HEK293 (cell line): Measurements from ENCODE around the gene GP1BB.

ENCODE experiments used
- GLIS2 ChIP-seq: fragments of 450-650 bp; formaldehyde crosslinking; IDR thresholded peaks from 2 replicates; pipeline ENCODE4 v1.5.1; 2016; ENCODE audit warnings: missing biosample characterization, missing genetic modification characterization
- KLF1 ChIP-seq: fragments of 450-650 bp; formaldehyde crosslinking; IDR thresholded peaks from 2 replicates; pipeline ENCODE4 v1.5.1; 2016; ENCODE audit warnings: missing biosample characterization, missing genetic modification characterization
- PATZ1 ChIP-seq: fragments of 450-650 bp; formaldehyde crosslinking; IDR thresholded peaks from 2 replicates; pipeline ENCODE4 v1.5.1; 2016; ENCODE audit warnings: missing biosample characterization, missing genetic modification characterization
- PRDM10 ChIP-seq: fragments of 450-650 bp; formaldehyde crosslinking; IDR thresholded peaks from 2 replicates; pipeline ENCODE4 v1.5.1; 2016; ENCODE audit warnings: missing biosample characterization, missing genetic modification characterization
- SP2 ChIP-seq: fragments of 450-650 bp; formaldehyde crosslinking; IDR thresholded peaks from 2 replicates; pipeline ENCODE4 v1.5.1; 2016; ENCODE audit warnings: missing biosample characterization, missing genetic modification characterization
- WT1 ChIP-seq: fragments of 450-650 bp; formaldehyde crosslinking; IDR thresholded peaks from 2 replicates; pipeline ENCODE4 v1.5.1; 2016; ENCODE audit warnings: missing biosample characterization, missing genetic modification characterization
- ZBTB10 ChIP-seq: fragments of 450-650 bp; formaldehyde crosslinking; IDR thresholded peaks from 2 replicates; pipeline ENCODE4 v1.5.1; 2016; ENCODE audit warnings: missing biosample characterization, missing genetic modification characterization
- ZBTB20 ChIP-seq: fragments of 450-650 bp; formaldehyde crosslinking; IDR thresholded peaks from 2 replicates; pipeline ENCODE4 v1.5.1; 2016; ENCODE audit warnings: missing biosample characterization, missing genetic modification characterization
- ZBTB21 ChIP-seq: fragments of 450-650 bp; formaldehyde crosslinking; IDR thresholded peaks from 2 replicates; pipeline ENCODE4 v1.5.1; 2017; ENCODE audit warnings: missing biosample characterization, missing genetic modification characterization
- ZBTB7A ChIP-seq: fragments of 450-650 bp; formaldehyde crosslinking; IDR thresholded peaks from 2 replicates; pipeline ENCODE4 v1.5.1; 2016; ENCODE audit warnings: low read depth, missing biosample characterization, missing genetic modification characterization
- ZIC2 ChIP-seq: fragments of 450-650 bp; formaldehyde crosslinking; IDR thresholded peaks from 2 replicates; pipeline ENCODE4 v1.5.1; 2016; ENCODE audit warnings: missing biosample characterization, missing genetic modification characterization
- ZNF10 ChIP-seq: fragments of 450-650 bp; formaldehyde crosslinking; IDR thresholded peaks from 2 replicates; pipeline ENCODE4 v1.5.1; 2017; ENCODE audit warnings: missing biosample characterization, missing genetic modification characterization
- ZNF148 ChIP-seq: fragments of 450-650 bp; formaldehyde crosslinking; IDR thresholded peaks from 2 replicates; pipeline ENCODE4 v1.5.0; 2017; ENCODE audit warnings: missing biosample characterization, missing genetic modification characterization, borderline replicate concordance
- ZNF202 ChIP-seq: fragments of 450-650 bp; formaldehyde crosslinking; IDR thresholded peaks from 2 replicates; pipeline ENCODE4 v1.5.1; 2016; ENCODE audit warnings: missing biosample characterization, missing genetic modification characterization, borderline replicate concordance
- ZNF214 ChIP-seq: fragments of 450-650 bp; formaldehyde crosslinking; IDR thresholded peaks from 2 replicates; pipeline ENCODE4 v1.5.1; 2017; ENCODE audit warnings: missing biosample characterization, mild to moderate bottlenecking, missing genetic modification characterization, borderline replicate concordance
- ZNF529 ChIP-seq: fragments of 450-650 bp; formaldehyde crosslinking; IDR thresholded peaks from 2 replicates; pipeline ENCODE4 v1.5.1; 2017; ENCODE audit warnings: missing genetic modification characterization, missing biosample characterization; ENCODE audit not compliant: insufficient replicate concordance
- ZNF623 ChIP-seq: fragments of 450-650 bp; formaldehyde crosslinking; IDR thresholded peaks from 2 replicates; pipeline ENCODE4 v1.5.1; 2016; ENCODE audit warnings: missing biosample characterization, missing genetic modification characterization
- ZNF692 ChIP-seq: fragments of 450-650 bp; formaldehyde crosslinking; IDR thresholded peaks from 2 replicates; pipeline ENCODE4 v1.5.1; 2016; ENCODE audit warnings: missing biosample characterization, missing genetic modification characterization
- ZSCAN30 ChIP-seq: fragments of 450-650 bp; IDR thresholded peaks from 2 replicates; pipeline ENCODE4 v1.5.1; 2018; ENCODE audit warnings: missing biosample characterization, mild to moderate bottlenecking, missing genetic modification characterization, moderate library complexity
- ZSCAN4 ChIP-seq: fragments of 450-650 bp; formaldehyde crosslinking; IDR thresholded peaks from 2 replicates; pipeline ENCODE4 v1.5.1; 2017; ENCODE audit warnings: missing biosample characterization, missing genetic modification characterization

GP1BB gene

GRCh38 chr22:19691721-19692341 is 31.5 kb upstream of the GP1BB start (continued):
- no peak for TF ChIP-seq ZNF148
- no peak for TF ChIP-seq ZBTB7A
- TF ChIP-seq ZSCAN30 (tag by site-specific recombination), result no peak
- TF ChIP-seq GLIS2 (tag by site-specific recombination), result peak; percentile 48; the same call in 1 of the 2 replicates
- TF ChIP-seq ZNF623 (tag by site-specific recombination), result no peak
- peak; percentile 87 for TF ChIP-seq KLF1
- TF ChIP-seq ZNF10, result no peak
- TF ChIP-seq ZNF529, result no peak
- TF ChIP-seq SP2, result peak; percentile 25; the same call in 1 of the 2 replicates
- TF ChIP-seq ZIC2 (tag by site-specific recombination), result no peak
- no peak for TF ChIP-seq ZBTB21 (tag by site-specific recombination)
- peak; percentile 65 for TF ChIP-seq ZNF692 (tag by site-specific recombination)
- TF ChIP-seq WT1, result no peak
- TF ChIP-seq ZNF214 (tag by site-specific recombination), result no peak
- TF ChIP-seq PRDM10 (tag by site-specific recombination), result 0 out of 2 replicates have a peak, but pooled peaks have one; percentile 45
- TF ChIP-seq ZSCAN4 (tag by site-specific recombination), result no peak
- TF ChIP-seq ZBTB20 (tag by site-specific recombination), result 0 out of 2 replicates have a peak, but pooled peaks have one; percentile 28
- peak; percentile 62 for TF ChIP-seq PATZ1 (tag by site-specific recombination)
- TF ChIP-seq ZNF202 (tag by site-specific recombination), result no peak
- TF ChIP-seq ZBTB10 (tag by site-specific recombination), result no peak
